Measurements from ENCODE around the gene PURB. TPM values are rescaled to one million over a fixed set of nuclear protein-coding genes. Genes with fewer than 3 reads are reported as not detected.

PURB gene
- total RNA-seq, 1 experiment from 2014 or later, result 25.2 TPM

DNA sequence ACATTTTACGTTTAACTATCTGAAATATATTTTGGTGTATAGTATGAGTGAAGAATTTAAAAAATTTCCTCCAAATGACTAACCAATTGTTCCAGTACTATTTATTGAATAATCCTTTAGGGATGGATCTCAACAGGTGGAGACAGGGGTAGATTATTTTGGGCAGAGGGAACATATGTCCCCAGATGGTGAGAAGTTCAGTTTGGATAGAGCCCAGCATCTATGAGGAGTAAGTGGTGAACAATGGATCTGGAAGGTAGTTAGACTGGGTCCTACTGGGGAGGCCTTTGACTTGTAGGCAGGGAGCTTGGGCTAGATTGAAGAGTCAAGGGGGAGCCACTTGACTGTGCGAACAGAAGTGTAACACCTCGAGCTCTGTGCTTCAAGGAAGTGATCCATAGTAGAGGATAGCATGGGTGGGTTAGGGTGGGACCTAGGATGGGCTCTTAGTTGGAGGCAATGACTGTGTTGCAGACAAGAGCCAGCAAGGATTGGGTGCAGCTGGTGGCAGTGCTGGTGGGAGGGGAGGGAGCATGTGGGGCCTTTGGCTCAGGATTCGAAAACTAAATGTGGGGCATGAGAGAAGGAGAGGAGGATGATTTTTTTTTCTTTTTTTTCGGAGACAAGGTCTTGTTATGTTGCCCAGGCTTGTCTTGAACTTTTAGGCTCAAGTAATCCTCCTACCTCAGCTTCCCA lies 3.9 kb upstream of the PURB start:
- H3K27ac ChIP-seq (ENCODE audit: low read length), result no peak overlapping the region
- peaks cover 2% of the 10 kb centered on the region; the same call in 1 of the 2 replicates for H3K36me3 ChIP-seq (ENCODE audit: control insufficient read depth, insufficient read depth, low read length)
- no peak for DNase-seq (ENCODE audit: low read depth, low spot score)
- H3K27me3 ChIP-seq (ENCODE audit: control insufficient read depth, insufficient read depth, low read length), result no peaks in the 10 kb centered on the region
- 0 out of 2 replicates have a peak, but pooled peaks cover 4% of the 10 kb centered on the region for H3K4me1 ChIP-seq (ENCODE audit: control insufficient read depth, insufficient read depth, low read length)
- in situ Hi-C loops (cut with HindIII; ENCODE audit: low pct_unique_long_range_greater_than_20kb, low sequenced_read_pairs) (no loop called here), intact Hi-C loops (cut with micrococcal nuclease; ENCODE audit: unreplicated experiment) (no loop called here)
- no peak for ATAC-seq
- no TSS peak for BruUV-seq (replicated peaks)
- no peaks in the 10 kb centered on the region for H3K9me3 ChIP-seq (ENCODE audit: control insufficient read depth, insufficient read depth, low read depth, low read length)
- TF ChIP-seq, protein P1, sequence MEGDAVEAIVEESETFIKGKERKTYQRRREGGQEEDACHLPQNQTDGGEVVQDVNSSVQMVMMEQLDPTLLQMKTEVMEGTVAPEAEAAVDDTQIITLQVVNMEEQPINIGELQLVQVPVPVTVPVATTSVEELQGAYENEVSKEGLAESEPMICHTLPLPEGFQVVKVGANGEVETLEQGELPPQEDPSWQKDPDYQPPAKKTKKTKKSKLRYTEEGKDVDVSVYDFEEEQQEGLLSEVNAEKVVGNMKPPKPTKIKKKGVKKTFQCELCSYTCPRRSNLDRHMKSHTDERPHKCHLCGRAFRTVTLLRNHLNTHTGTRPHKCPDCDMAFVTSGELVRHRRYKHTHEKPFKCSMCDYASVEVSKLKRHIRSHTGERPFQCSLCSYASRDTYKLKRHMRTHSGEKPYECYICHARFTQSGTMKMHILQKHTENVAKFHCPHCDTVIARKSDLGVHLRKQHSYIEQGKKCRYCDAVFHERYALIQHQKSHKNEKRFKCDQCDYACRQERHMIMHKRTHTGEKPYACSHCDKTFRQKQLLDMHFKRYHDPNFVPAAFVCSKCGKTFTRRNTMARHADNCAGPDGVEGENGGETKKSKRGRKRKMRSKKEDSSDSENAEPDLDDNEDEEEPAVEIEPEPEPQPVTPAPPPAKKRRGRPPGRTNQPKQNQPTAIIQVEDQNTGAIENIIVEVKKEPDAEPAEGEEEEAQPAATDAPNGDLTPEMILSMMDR (IDR thresholded peaks at IDR 0.05), result no peak
- no peak for TF ChIP-seq SIN3A (IDR thresholded peaks at IDR 0.05; ENCODE audit: borderline replicate concordance, insufficient read depth, low read depth, low read length)
- no peak for TF ChIP-seq POLR2AphosphoS5 (IDR thresholded peaks at IDR 0.05; ENCODE audit: low read depth, low read length)
- TF ChIP-seq TCF7L2 (IDR thresholded peaks at IDR 0.05; ENCODE audit: low read depth, low read length), result no peak
- no peak for TF ChIP-seq REST (IDR thresholded peaks at IDR 0.05; ENCODE audit: insufficient read depth in 1 of 2, low read depth in 2 of 2, low read length in 1 of 2)
- H3K4me3 ChIP-seq (ENCODE audit: low read depth in 2 of 2, low read length in 2 of 2), result no peak overlapping the region
- POLR2A ChIA-PET, result interaction anchor here (0.5 kb wide), 1 partner anchor 61 kb away, joined by 4 read pairs; no protein-coding TSS in a partner anchor
- CTCF ChIA-PET, result interaction anchor here (0.6 kb wide), 1 partner anchor 30 kb away, joined by 3 read pairs; no protein-coding TSS in a partner anchor

DNA sequence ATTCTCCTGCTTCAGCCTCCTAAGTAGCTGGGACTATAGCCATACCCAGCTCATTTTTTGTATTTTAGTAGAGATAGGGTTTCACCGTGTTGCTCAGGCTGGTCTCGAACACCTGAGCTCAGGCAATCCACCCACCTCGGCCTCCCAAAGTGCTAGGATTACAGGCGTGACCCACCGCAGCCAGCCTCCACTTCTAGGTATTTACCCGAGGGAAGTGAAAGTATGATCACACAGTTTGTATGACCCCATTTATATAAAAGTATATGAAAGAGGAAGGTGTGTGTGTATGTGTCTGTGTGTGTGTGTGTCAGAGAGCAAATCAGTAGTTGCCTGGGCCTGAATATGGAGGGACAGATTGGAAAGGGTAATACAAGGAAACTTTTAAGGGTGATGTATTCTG lies 2.0 kb upstream of the PURB start:
- Histone ChIP-seq H3K27me3 (ENCODE audit: control insufficient read depth, insufficient read depth, low read length) (no peaks in the 10 kb centered on the region), H3K9me3 (ENCODE audit: control insufficient read depth, insufficient read depth, low read depth, low read length) (no peaks in the 10 kb centered on the region), H3K36me3 (ENCODE audit: control insufficient read depth, insufficient read depth, low read length) (peaks cover 6% of the 10 kb centered on the region), H3K27ac (ENCODE audit: low read length) (no peak overlapping the region), H3K4me3 (ENCODE audit: low read depth in 2 of 2, low read length in 2 of 2) (no peak overlapping the region), H3K4me1 (ENCODE audit: control insufficient read depth, insufficient read depth, low read length) (peaks cover 22% of the 10 kb centered on the region)
- intact Hi-C loops (cut with micrococcal nuclease; ENCODE audit: unreplicated experiment) (no loop called here), in situ Hi-C loops (cut with HindIII; ENCODE audit: low pct_unique_long_range_greater_than_20kb, low sequenced_read_pairs) (no loop called here)
- POLR2A ChIA-PET, result no interaction called here
- no peak for DNase-seq (ENCODE audit: low read depth, low spot score)
- no TSS peak for BruUV-seq (replicated peaks)
- no peak for TF ChIP-seq TCF7L2 (IDR thresholded peaks at IDR 0.05; ENCODE audit: low read depth, low read length)
- TF ChIP-seq SIN3A (IDR thresholded peaks at IDR 0.05; ENCODE audit: borderline replicate concordance, insufficient read depth, low read depth, low read length), result no peak
- no peak for TF ChIP-seq REST (IDR thresholded peaks at IDR 0.05; ENCODE audit: insufficient read depth in 1 of 2, low read depth in 2 of 2, low read length in 1 of 2)
- no peak for TF ChIP-seq POLR2AphosphoS5 (IDR thresholded peaks at IDR 0.05; ENCODE audit: low read depth, low read length)
- no peak for ATAC-seq
- CTCF ChIA-PET, result no interaction called here
